Common myeloid progenitor, CD34-positive (primary cell): ENCODE data around the gene GYS1.

Experiments
- CTCF ChIA-PET: fragments of 350-600 bp; sonication (Branson Sonifier 250); formaldehyde crosslinking; loops from one replicate; lab custom pipeline; 2021; ENCODE audit warnings: antibody characterized with exemption; lab: Charles Lee
- POLR2A ChIA-PET: fragments of 350-600 bp; sonication (Branson Sonifier 250); formaldehyde crosslinking; loops from one replicate; lab custom pipeline; 2021; ENCODE audit warnings: antibody characterized with exemption; lab: Charles Lee
- DNase-seq, 3 donors: peaks; one replicate each; pipeline versions ENCODE4 v3.0.0 to v3.0.0-alpha.2; 2013
- H3K27ac ChIP-seq, 2 experiments: 1 replicate in 1 of 2; 2 replicates in 1 of 2; pipeline ENCODE4 v1.7.0; 2013; ENCODE audit warnings: inconsistent platforms in 2 of 2, low read length in 2 of 2, mild to moderate bottlenecking in 2 of 2, low read depth in 1 of 2, moderate library complexity in 1 of 2; ENCODE audit not compliant: severe bottlenecking in 2 of 2, insufficient read depth in 1 of 2, poor library complexity in 1 of 2
- H3K27me3 ChIP-seq, 5 experiments: replicated peaks in 2 of 5; 1 replicate in 3 of 5; 2 replicates in 2 of 5; pipeline versions ENCODE4 v1.6.1 to v1.7.0; 2013; ENCODE audit warnings: low read length in 4 of 5, mild to moderate bottlenecking in 2 of 5, moderate library complexity in 2 of 5, inconsistent platforms in 1 of 5; ENCODE audit not compliant: insufficient read depth in 5 of 5, control insufficient read depth in 4 of 5
- H3K36me3 ChIP-seq, 4 experiments: 1 replicate in 2 of 4; 2 replicates in 2 of 4; pipeline versions ENCODE4 v1.6.1 to v1.7.0; 2013; ENCODE audit warnings: low read length in 3 of 4, control low read depth in 1 of 4, mild to moderate bottlenecking in 1 of 4; ENCODE audit not compliant: control insufficient read depth in 4 of 4, insufficient read depth in 4 of 4
- H3K4me1 ChIP-seq, 4 experiments: 1 replicate in 3 of 4; 2 replicates in 1 of 4; pipeline versions ENCODE4 v1.6.1 to v1.7.1; 2013; ENCODE audit warnings: low read length in 3 of 4, mild to moderate bottlenecking in 3 of 4, control low read depth in 1 of 4, inconsistent platforms in 1 of 4, moderate library complexity in 1 of 4; ENCODE audit not compliant: control insufficient read depth in 4 of 4, insufficient read depth in 4 of 4; ENCODE audit errors: control extremely low read depth in 1 of 4
- H3K4me3 ChIP-seq, 7 experiments: 1 replicate in 4 of 7; 2 replicates in 3 of 7; pipeline versions ENCODE4 v1.5.1 to v1.7.0; 2013; ENCODE audit warnings: mild to moderate bottlenecking in 7 of 7, low read length in 6 of 7, moderate library complexity in 6 of 7, inconsistent platforms in 2 of 7, low read depth in 2 of 7, control low read depth in 1 of 7; ENCODE audit not compliant: insufficient read depth in 4 of 7, control insufficient read depth in 1 of 7; ENCODE audit errors: extremely low read depth in 1 of 7
- H3K9me3 ChIP-seq, 5 experiments: 1 replicate in 4 of 5; 2 replicates in 1 of 5; pipeline versions ENCODE4 v1.6.1 to v1.7.1; 2013; ENCODE audit warnings: low read length in 4 of 5, mild to moderate bottlenecking in 2 of 5, inconsistent platforms in 1 of 5, low read depth in 1 of 5, moderate library complexity in 1 of 5; ENCODE audit not compliant: control insufficient read depth in 4 of 5, insufficient read depth in 2 of 5; ENCODE audit errors: control extremely low read depth in 1 of 5
- WGBS: methylation state at CpG from one replicate; pipeline ENCODE4 v1.1.5; 2013; ENCODE audit not compliant: insufficient coverage; 5-methylcytosine and 5-hydroxymethylcytosine counted together

GYS1 gene

DNA sequence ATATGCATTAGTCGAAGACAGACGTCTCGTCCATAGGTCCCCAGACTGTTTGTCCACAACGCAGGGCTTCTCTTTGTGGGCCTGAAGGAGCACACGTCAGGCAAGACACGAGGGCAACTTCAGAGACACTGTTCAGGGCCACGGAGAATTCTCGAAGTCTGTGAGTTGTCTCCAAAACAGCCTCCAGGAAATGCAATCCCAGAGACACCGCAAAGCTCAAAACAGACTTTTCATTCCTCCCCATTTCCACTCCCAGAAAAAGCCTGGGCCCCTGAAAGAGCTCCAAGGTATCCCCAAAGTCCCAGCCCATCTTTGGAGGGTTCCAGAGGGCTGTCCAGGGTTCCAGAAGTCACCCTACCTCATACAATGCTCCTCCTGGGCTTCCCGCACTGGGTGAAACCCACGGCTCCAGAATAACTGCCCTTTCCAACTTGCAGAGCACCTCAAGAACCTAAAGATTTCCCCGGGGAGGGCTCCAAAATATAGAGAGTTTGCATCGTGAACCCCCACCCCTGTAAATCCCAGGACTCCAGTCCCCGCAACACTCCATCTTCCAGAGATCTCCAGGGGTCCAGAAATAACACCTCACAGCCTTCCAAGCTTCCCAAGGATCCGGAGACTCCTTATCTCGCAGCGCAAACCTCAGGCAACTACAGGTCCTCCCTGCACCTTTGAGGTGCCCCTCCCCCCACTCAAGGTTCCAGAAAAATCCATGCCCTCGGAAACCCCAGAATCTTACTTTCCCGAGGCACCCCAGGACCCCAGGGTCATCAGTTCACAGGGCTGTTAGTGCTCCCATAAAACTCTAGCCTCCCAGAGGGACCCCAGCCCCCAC, 28.7 kb downstream of the GYS1 start:
- POLR2A ChIA-PET, result interaction anchor here (0.5 to 2.3 kb wide), 15 partner anchors 9 to 1760 kb away, joined by 3 to 26 read pairs (median 3); partner anchors contain the start of genes BAX, GYS1, PPP1R15A and RUVBL2
- no peak for DNase-seq
- H3K4me3 ChIP-seq, result peak overlapping the region in 6 of 7 experiments; percentile 49 to 92 (median 63)
- CTCF ChIA-PET, result interaction anchor here (1.1 to 2.2 kb wide), 2 partner anchors 10 to 46 kb away, joined by 3 to 6 read pairs; partner anchors contain the start of gene BAX
- H3K27me3 ChIP-seq, result no peaks in the 10 kb centered on the region
- H3K27ac ChIP-seq, result peak overlapping the region; percentile 97 to 98
- peaks cover 11 to 42% (median 23%) of the 10 kb centered on the region in 4 experiments for H3K36me3 ChIP-seq
- peaks cover 13 to 59% (median 51%) of the 10 kb centered on the region in 4 experiments for H3K4me1 ChIP-seq
- no peaks in the 10 kb centered on the region for H3K9me3 ChIP-seq
- WGBS, result 5% methylated on average over 7 of the region's 19 CpGs

- Histone ChIP-seq H3K9me3 (no peaks in the 10 kb centered on the region), H3K27ac (peak overlapping the region; percentile 97 to 98), H3K36me3 (peaks cover 7 to 34% (median 21%) of the 10 kb centered on the region in 4 experiments), H3K4me3 (peak overlapping the region in 6 of 7 experiments; percentile 49 to 92 (median 63)), H3K4me1 (peaks cover 13 to 59% (median 51%) of the 10 kb centered on the region in 4 experiments), H3K27me3 (no peaks in the 10 kb centered on the region)
- DNase-seq, result peak; percentile 84 to 87 (median 86)
- CTCF ChIA-PET, result interaction anchor here (2.2 kb wide), 1 partner anchor 10 kb away, joined by 6 read pairs; the partner anchor contains the start of gene BAX
- WGBS, result 5% methylated on average over 27 of the region's 28 CpGs
- POLR2A ChIA-PET, result interaction anchor here (0.5 to 2.3 kb wide), 11 partner anchors 8 to 104 kb away, joined by 3 to 26 read pairs (median 4); partner anchors contain the start of genes BAX, GYS1, PPP1R15A and RUVBL2
These were observed 29.5 kb downstream of the GYS1 start for GRCh38 chr19:48963371-48964204.

GRCh38 chr19:48962849-48963165, 30.3 kb downstream of the GYS1 start:
- Histone ChIP-seq H3K4me1 (peaks cover 13 to 57% (median 51%) of the 10 kb centered on the region in 4 experiments), H3K9me3 (no peaks in the 10 kb centered on the region), H3K27me3 (no peaks in the 10 kb centered on the region), H3K27ac (peak overlapping the region; percentile 97 to 98), H3K4me3 (peak overlapping the region in 4 of 7 experiments; percentile 24 to 81 (median 51)), H3K36me3 (peaks cover 7 to 27% (median 15%) of the 10 kb centered on the region in 4 experiments)
- POLR2A ChIA-PET, result interaction anchor here (1.0 to 1.1 kb wide), 2 partner anchors 62 to 88 kb away, joined by 5 read pairs; partner anchors contain the start of gene NUCB1
- WGBS, result 37% methylated on average over 2 of the region's 7 CpGs
- no peak for DNase-seq
- CTCF ChIA-PET, result interaction anchor here (1.2 kb wide), 1 partner anchor 8 kb away, joined by 5 read pairs; no protein-coding TSS in a partner anchor

- Histone ChIP-seq H3K4me3 (peak overlapping the region in 5 of 7 experiments; percentile 33 to 81 (median 43)), H3K27ac (peak overlapping the region; percentile 64 to 98), H3K27me3 (no peaks in the 10 kb centered on the region), H3K9me3 (no peaks in the 10 kb centered on the region), H3K36me3 (peaks cover 7 to 22% (median 11%) of the 10 kb centered on the region in 4 experiments), H3K4me1 (peaks cover 13 to 53% (median 48%) of the 10 kb centered on the region in 4 experiments)
- CTCF ChIA-PET, result interaction anchor here (1.2 kb wide), 1 partner anchor 8 kb away, joined by 5 read pairs; no protein-coding TSS in a partner anchor
- 28% methylated on average over 22 of the region's 22 CpGs for WGBS
- peak; percentile 67 to 77 (median 69) for DNase-seq
- POLR2A ChIA-PET, result interaction anchor here (1.0 to 1.1 kb wide), 2 partner anchors 62 to 87 kb away, joined by 5 read pairs; partner anchors contain the start of gene NUCB1
These were observed 30.9 kb downstream of the GYS1 start for GRCh38 chr19:48962029-48962848.

- no peak for DNase-seq
- ChIA-PET POLR2A (interaction anchor here (1.1 kb wide), 1 partner anchor 61 kb away, joined by 5 read pairs; the partner anchor contains the start of gene NUCB1), CTCF (interaction anchor here (1.2 kb wide), 1 partner anchor 9 kb away, joined by 5 read pairs; no protein-coding TSS in a partner anchor)
- no peaks in the 10 kb centered on the region for H3K27me3 ChIP-seq
- peak overlapping the region in 1 of 2 experiments; percentile 98 for H3K27ac ChIP-seq
- H3K4me3 ChIP-seq, result peak overlapping the region in 4 of 7 experiments; percentile 42 to 81 (median 51)
- no peaks in the 10 kb centered on the region for H3K9me3 ChIP-seq
- peaks cover 13 to 50% (median 43%) of the 10 kb centered on the region in 4 experiments for H3K4me1 ChIP-seq
- 83% methylated on average over 10 of the region's 12 CpGs for WGBS
- H3K36me3 ChIP-seq, result peaks cover 4 to 21% (median 10%) of the 10 kb centered on the region in 4 experiments
These were observed 31.5 kb downstream of the GYS1 start for GRCh38 chr19:48961673-48962028.
